Measurements from ENCODE around the gene PPARA.
"Not testable (repeated sequence)": the region's sequence is repeated elsewhere in the genome, so short reads cannot be mapped to it uniquely, and the experiment has no call there.

Gene PPARA

GRCh38 chr22:46241396-46242007 lies 91.2 kb downstream of the PPARA start:
- DNase-seq (ENCODE audit: low read depth, low spot score): no peak

DNA sequence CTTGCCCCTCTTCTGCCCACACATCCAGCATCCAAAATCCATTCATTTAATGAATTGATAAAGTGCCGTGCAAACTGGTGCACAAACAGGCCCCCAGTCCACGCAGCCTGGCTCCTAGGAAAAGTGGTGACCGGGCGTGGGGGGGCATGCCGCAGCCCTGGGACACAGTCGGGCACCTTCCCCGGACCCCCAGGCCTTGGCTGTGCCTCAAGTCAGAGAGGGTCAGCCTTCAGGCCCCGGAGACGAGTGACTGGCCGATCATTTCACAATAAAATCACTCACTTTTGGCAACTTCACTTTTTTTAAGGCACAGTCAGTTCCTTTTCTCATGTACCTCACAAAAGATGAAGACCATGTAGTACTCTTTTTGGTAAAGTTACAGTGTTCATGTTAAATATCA lies 91.8 kb downstream of the PPARA start:
- DNase-seq (ENCODE audit: low read depth, low spot score): no peak

DNA sequence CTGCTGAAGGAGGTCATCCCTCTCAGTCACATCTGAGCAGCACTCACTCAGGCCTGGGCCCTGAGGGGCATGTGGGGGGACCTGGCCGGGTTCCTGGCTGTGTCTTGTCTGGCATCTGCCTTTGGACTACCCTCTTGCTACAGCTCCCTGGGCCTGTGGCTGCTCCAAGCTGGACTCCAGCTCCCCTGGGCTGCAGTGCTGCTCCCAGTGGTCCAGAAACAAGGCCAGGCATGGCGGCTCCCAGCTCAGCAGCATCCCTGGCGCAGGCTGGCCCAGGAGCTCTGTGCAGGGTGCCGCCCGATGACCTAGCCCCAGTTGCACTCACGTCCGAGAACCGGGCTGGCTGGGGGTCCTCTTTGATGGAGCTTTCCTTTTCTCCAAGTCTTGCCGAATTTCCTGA lies 94.4 kb downstream of the PPARA start:
- DNase-seq (ENCODE audit: low read depth, low spot score): no peak

GRCh38 chr22:46245511-46245910 lies 95.2 kb downstream of the PPARA start:
- DNase-seq (ENCODE audit: low read depth, low spot score): no peak

GRCh38 chr22:46246178-46246577 lies 95.9 kb downstream of the PPARA start:
- DNase-seq (ENCODE audit: low read depth, low spot score): no peak

- no peak for DNase-seq (ENCODE audit: low read depth, low spot score)
Measured at GRCh38 chr22:46247443-46247975, 97.2 kb downstream of the PPARA start.

DNA sequence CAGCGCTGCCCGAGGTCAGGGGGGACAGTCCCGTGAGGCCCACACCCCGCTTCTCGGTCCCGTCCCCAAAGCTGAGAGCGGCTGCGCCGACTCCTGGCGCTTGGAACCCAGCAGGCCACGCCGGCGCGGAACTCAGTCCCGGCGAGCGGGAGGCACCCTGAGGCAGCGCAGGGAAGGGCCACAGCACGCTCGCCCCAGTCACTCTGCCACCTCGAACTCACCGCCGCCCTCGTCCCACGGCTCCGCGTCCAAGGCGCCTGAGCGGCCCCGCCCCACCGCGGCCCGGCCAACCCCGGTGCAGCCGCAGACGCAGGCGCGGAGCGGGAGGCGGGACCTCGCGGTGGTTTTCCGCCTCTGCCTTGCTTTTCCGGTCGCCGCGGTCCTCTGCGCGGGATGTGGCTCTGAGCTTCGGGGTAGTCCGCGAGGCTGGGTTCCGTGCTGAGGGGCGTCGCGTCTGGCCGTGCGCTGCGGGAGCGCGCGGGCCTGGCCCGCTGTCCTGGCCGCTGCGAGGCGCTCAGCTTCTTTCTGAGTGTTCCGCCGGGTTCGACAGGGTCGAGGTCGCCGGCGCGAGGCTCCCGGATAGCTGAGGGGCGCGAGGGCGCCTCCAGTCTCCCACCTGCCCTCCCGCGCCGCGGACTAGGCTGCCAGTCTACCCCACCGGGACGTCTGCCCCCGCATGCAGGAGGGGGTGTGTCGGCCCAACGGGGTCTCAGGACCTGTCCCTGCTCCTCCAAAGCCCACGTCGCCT lies 99.9 kb downstream of the PPARA start, which contains the start of gene CDPF1:
CDPF1 (minus strand) TSS at position 259 of the 748 bp plus-strand sequence. CDS start 2,009 bp downstream, outside the sequence.
- DNase-seq (ENCODE audit: low read depth, low spot score): peak; percentile 47

DNA sequence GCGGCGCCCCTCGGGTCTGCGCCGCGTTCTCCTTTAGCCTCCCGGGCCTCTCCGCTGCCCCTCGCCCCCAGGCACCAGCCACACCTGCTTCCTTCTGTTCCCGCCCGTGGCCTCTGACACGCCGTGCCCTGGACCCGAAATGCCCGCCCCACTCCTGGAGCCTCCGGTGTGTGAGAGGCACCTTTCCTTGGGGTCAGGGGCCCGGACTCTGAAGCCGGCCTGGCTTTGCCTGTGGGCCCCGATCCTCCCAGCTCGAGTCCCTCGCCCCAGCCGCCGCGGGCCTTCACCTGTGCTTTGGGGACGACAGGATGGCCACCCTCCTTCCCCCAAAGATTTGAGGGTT lies 100.4 kb downstream of the PPARA start:
- no peak for DNase-seq (ENCODE audit: low read depth, low spot score)

DNA sequence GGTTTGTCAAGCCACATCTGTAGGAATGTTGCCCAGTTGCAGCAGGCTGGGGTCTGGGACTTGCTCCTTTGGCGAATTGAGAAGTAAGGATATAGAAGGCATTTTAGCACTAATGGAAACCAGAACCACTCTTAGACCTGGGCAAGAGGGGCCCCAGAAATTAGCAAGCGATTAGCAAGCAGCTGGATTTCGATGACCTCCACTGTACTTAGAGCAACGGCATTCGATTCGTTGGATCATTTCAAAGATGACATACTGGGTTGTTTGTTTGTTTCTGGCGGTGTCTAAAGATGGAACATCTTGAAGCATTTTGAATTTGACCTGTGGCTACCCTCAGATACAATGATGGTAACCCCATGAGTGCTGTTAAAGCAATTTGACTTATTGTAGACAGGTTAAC lies 100.9 kb downstream of the PPARA start:
- no peak for DNase-seq (ENCODE audit: low read depth, low spot score)

GRCh38 chr22:46251816-46252380 lies 101.6 kb downstream of the PPARA start:
- DNase-seq (ENCODE audit: low read depth, low spot score): no peak

DNA sequence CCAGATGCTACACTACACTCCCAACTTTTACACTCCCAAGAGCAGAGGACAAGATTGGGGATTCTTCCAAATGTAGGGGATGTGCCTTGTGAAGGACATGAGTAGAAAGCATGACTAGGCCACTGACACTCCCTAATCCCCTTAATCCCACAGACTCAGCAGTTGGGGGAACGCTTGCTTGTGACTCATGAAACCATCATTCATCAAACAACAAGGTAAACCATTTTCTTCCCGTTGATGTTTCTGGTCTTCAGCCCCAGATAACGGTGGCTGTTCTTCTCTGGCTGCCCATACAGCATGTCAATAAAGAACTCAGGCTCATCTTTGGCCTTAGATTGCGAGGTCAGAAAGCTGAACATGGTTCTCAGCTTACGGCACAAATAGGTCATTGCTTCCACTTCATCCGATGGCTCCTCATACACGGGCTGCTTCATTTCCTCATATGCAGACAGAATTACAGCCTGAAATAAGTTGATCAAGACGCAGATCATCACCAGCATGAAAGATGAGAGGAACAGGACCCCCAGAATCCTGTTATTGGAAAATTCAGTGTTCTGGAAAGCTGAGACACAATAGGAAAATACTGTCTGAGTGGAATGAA lies 106.1 kb downstream of the PPARA start:
- DNase-seq (ENCODE audit: low read depth, low spot score): no peak

DNA sequence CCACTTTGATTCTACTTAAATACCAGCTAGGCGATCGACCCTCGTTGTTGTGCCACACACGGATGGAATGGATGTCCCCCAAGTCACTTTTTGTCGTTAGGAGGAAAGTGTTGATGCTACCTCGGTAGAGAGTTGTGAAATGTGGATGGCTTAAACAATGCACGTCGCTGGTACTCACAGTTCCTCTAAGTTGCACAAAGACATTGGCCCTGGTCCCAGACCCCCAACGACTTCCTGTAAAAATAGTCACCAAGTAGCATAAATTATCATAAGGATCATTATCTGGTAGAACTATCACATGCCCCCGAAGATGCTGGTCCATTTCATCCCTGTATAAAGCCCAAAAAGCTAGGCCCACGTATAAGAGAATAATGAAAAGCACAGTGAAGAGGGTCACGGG lies 109.0 kb downstream of the PPARA start:
- DNase-seq (ENCODE audit: low read depth, low spot score): no peak

GRCh38 chr22:46260038-46260437 lies 109.7 kb downstream of the PPARA start:
- no peak for DNase-seq (ENCODE audit: low read depth, low spot score)

- DNase-seq (ENCODE audit: low read depth, low spot score): peak; percentile 63
Measured at GRCh38 chr22:46262449-46263215, 112.3 kb downstream of the PPARA start.

- DNase-seq (ENCODE audit: low read depth, low spot score): no peak
Measured at GRCh38 chr22:46263216-46263590, 112.9 kb downstream of the PPARA start, which contains the start of gene PKDREJ. Gene PKDREJ, minus strand, starts transcription at chr22:46263343. Its CDS starts 21 bp downstream, at chr22:46263322.

DNA sequence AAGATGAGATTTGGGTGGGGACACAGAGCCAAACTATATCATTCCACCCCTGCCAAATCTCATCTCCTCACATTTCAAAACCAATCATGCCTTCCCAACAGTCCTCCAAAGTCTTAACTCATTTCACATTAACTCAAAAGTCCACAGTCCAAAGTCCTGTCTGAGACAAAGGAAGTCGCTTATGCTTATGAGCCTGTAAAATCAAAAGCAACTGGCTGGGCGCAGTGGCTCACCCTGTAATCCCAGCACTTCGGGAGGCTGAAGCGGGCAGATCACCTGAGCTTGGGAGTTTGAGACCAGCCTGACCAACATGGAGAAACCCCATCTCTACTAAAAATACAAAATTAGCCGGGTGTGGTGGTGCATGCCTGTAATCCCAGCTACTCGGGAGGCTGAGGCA lies 114.2 kb downstream of the PPARA start:
- DNase-seq (ENCODE audit: low read depth, low spot score): not testable (repeated sequence)

DNA sequence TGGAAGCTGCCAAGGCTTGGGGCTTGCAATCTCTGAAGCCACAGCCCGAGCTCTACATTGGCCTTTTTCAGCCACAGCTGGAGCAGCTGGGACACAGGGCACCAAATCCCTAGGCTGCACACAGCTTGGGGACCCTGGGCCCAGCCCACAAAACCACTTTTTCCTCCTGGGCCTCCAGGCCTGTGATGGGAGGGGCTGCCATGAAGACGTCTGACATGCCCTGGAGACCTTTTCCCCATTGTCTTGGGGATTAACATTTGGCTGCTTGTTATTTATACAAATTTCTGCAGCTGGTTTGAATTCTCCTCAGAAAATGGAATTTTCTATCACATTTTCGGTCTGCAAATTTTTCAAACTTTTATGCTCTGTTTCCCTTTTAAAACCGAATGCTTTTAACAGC lies 115.3 kb downstream of the PPARA start:
- not testable (repeated sequence) for DNase-seq (ENCODE audit: low read depth, low spot score)

DNA sequence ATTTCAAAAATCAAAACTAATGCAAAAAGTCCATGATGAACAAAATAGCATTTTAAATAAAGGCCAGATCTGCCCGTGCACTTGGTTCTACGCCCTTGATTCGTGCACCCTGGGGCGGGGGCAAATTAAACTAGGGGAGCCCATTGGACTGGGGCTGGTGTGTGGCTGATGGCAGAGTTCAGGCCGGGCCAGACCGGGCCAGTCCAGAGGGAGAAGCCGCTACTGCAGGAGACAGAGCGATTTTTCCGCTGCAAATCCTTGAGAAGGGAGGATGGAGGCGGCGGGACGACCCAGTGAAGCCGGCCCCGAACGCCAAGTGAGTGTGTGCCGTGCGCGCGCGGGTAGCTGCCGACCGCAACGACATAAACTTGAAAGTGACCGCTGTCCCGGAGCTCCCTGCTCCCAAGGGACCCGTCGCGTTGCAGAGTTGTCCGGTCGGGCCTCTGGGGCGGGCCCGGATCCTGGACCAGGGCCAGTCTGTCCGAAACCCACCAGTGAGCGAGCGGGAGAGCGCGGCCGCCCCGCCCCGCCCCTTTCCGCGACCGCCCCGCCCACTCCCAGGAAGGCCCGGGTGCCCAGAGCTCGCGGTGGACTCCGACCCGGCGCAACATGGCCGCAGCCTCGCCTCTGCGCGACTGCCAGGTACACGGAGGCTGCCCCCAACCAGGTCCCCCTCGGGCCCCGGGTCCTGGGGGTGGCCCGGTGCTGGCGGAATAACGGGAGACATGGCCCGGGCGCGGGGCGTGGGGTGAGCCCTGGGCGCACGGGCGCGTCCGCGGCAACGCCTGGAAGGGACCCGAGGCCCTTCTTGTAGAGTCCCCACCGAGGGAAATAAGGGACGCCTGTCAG lies 117.3 kb downstream of the PPARA start, which contains the start of gene TTC38:
TTC38 (plus strand) TSS at position 578 of the 849 bp plus-strand sequence; CDS start at position 610, 32 bp downstream.
- no peak for DNase-seq (ENCODE audit: low read depth, low spot score)

- no peak for DNase-seq (ENCODE audit: low read depth, low spot score)
Measured at GRCh38 chr22:46269564-46269963, 119.2 kb downstream of the PPARA start.

DNA sequence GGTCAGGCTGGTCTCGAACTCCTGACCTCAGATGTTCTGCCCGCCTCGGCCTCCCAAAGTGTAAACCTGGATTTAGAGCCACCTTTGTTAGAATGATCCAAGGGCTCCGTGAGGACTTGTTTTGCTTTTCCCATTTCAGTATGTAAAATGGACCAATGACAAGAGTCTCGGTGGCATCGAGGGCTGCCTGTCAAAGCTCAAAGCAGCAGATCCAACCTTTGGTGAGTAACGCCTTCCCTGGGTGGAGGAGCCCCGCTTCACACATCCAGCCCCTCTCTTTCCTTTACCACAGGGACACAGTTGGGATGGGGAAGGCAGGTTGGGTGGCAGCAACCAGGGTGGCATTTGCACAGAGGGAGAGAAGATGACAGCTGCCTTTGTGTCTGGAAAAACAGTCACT lies 121.9 kb downstream of the PPARA start:
- no peak for DNase-seq (ENCODE audit: low read depth, low spot score)

Data from iPS DF 19.7 (cell line).